ENCODE data around the gene NOP53.
"Not testable (repeated sequence)": the region's sequence is repeated elsewhere in the genome, so short reads cannot be mapped to it uniquely, and the experiment has no call there.

The NOP53 gene

DNA sequence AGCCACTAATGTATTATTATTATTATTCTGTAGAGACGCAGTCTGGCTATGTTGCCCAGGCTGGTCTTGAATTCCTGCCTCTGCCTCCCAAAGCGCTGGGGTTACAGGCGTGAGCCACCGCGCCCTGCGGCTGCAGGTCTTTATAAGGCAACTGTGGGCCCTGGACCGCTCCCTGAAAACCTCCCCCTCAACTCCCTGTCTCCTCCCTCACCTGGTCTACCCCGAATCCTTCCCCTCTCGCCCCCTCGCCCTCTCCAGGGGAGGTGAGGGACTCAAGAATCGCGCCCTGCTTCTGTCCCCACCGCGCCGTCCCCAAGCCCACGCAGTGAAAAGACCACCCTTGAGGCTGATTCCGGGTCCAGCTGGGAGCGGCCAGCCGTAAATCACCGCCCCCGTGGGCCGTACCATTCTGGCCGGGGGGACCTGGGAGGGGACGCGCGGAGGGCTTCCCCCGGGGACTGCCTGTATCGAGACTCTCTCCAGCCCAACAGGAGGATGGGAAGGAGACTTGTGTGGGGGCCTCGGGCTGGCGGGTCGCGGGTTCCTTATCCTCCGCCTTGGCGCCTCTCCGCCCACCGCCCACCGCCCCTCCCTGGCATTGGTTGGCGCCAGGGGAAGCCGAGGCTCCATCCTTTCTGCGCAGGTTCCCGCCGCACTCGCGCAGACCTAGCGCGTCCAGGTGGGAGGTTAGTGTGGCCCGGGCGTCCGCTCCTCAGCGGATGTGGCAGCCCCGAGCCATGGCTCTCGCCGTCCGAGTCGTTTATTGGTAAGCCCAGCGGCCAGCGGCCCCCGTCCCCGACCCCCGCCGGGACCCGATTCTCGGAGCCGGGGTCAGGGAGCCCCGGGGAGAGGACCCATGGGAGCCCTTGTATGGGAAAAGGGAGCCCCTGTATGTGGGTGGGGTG lies 33.0 kb downstream of the NOP53 start, which contains the start of gene SELENOW:
SELENOW (plus strand) TSS at position 655 of the 905 bp plus-strand sequence; CDS start at position 738, 83 bp downstream.
- peak; percentile 92 to 96 (median 94) for DNase-seq

DNA sequence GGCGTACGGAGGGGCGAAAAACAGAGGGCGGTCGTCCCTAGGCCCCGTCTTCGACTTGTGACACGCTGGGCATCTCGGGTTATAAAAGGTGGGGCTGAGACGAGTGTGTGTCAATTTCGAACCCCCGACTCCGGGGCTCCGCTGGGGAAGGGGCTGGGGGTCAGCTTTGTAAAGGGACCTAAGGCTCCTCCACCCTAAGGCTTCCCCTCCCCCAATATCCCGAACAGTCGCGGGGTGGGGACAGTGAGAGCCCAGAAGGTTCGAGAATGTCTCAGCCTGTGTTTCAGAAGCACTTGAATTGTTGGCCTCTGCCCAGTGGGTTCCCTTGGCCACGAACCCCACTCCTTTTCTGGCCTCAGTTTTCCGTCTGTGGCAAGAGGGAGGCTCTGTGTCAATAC lies 33.6 kb downstream of the NOP53 start:
- DNase-seq, result peak in 2 of 3 experiments; percentile 18 to 50

DNA sequence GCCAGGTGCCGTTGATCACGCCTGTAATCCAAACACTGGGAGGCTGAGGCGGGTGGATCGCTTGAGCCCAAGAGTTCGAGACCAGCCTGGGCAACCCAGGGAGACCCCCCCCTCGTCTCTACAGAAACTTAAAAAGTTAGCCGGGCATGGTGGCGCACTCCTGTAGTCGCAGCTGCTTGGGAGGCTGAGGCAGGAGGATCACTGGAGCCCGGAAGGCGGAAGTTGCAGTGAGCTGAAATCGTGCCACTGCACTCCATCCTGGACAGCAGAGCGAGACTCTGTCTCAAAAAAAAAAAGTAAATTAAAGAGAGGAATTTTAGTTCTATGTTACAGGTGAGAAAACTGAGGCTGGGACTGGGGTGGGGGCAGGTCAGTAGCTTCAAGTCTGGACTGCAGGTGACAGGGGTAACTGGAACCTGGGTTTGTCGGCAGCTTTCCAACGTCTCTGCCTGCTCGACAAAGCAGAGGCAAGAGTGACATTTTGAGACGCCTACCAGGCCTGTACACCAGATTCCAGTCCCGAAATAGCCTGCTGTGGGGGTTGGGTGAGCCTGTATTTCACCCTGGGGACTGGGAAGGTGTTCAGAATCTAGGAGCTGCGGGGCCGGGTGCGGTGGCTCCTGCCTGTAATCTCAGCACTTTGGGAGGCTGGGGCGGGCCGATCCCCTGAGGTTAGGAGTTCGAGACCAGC lies 34.3 kb downstream of the NOP53 start:
- no peak for DNase-seq

DNA sequence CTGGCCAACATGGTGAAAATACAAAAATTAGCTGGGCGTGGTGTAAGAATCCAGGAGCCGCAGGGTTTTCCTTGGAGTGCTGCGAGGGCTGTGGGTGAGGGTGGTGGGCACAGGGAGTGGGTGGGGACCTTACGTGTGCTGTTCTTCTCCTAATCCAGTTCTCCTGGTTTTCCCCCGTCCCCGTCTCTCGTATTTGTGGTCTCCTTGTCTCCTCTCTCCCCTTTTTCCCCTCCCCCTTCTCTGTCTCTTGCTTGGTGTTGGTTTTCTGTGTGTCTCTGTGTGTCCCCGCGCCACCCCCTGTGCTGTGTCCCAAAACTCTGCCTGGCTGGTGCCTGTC lies 34.8 kb downstream of the NOP53 start:
- DNase-seq, result no peak

DNA sequence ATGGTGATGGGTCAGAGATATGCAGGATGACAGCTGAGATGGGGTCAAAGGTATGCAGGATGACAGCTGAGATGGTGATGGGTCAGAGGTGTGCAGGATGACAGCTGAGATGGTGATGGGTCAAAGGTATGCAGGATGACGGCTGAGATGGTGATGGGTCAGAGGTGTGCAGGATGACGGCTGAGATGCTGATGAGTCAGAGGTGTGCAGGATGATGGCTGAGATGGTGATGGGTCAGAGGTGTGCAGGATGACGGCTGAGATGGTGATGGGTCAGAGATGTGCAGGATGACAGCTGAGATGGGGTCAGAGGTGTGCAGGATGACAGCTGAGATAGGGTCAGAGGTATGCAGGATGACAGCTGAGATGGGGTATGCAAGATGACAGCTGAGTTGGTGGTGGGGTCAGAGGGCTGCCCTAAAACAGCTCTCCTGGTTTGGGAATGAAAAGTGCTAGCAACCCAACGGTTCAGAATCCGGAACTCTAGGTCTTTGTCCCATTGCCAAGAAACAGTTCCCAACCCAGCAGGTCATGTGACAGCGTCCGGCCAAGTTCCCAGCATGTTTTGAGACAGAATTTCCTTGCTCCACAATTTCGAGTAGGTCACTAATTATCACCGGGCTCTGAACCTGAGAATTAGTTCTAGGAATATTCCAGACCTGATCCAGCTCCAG lies 36.4 kb downstream of the NOP53 start:
- DNase-seq, result no peak

DNA sequence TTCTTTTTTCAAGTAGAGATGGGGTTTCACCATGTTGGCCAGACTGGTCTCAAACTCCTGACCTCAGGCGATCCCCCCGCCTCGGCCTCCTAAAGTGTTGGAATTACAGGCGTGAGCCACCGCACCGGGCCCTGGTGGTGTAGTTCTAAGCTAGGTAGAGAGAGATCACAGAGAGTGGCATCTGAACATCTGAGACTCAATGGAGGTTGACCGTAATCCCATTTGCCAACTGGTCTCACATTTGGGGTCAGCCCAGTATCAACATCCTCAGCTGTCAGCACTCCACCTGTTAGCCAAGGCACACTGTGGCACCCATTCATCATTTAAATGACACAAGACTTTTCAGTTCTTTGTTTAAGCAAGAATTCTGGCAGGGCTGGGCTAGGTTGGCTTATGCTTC lies 41.2 kb downstream of the NOP53 start:
- DNase-seq, result no peak

DNA sequence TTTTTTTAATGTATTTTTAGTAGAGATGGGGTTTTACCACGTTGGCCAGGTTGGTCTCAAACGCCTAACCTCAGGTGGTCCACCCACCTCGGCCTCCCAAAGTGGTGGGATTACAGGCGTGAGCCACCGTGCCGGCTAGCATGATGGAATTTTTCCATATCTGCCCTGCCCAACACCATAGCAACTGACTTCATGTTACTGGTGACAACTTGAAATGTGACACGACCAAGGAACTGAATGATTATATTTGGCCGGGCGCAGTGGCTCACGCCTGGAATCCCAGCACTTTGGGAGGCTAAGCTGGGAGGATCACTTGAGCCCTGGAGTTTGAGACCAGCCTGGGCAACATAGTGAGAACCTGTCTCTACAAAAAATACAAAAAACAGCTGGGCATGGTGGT lies 42.0 kb downstream of the NOP53 start:
- not testable (repeated sequence) for DNase-seq

DNA sequence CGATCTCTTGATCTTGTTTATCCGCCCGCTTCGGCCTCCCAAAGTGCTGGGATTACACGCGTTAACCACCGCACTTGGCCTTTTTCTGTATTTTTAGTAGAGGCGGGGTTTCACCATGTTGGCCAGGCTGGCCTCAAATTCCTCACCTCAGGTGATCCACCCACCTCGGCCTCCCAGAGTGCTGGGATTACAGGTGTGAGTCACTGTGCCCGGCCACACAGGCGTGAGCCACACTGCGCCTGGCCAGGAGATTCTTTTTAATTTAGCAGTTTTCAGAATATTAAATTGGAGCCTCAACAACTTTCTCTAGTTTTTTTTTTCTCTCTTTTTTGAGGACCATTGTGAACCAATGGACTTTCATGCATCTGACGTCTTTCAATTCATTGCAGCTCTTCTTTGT lies 44.5 kb downstream of the NOP53 start:
- not testable (repeated sequence) for DNase-seq

DNA sequence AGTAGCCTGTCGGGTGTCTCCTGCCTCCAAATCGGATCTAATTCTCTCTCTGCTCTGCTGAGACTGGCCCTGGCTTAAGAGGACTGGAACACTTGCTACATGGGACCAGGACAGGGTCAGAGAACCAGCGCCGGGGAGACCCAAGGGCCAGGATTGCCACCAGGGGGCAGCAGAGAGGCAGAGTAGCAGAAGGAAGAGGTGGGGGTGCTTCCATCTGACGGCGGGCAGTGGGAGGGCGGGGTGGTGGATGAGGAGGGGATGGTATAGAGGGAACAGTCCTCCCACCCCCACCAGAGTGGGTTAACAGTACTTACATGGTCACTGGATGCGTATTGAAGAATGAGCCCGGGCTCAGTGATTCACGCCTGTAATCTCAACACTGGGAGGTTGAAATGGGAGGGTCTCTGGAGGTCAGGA lies 45.1 kb downstream of the NOP53 start:
- peak; percentile 35 to 59 (median 56) for DNase-seq

DNA sequence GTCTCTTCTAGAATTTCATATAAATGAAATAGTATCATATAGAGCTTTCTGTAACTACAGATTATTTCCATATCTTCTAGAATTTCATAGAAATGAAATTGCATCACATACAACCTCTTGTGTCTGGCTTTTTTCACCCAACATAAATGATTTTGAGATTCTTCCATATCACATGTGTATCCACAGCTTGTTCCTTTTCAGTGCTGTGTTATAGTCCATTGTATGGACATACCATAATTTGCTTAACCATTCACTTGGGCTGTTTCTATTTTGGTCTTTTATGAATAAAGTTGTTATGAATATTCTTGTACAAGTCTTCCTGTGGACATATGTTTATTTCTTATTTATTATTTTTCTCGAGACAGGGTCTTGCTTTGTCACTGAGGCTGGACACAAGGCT lies 47.3 kb downstream of the NOP53 start:
- DNase-seq, result no peak

DNA sequence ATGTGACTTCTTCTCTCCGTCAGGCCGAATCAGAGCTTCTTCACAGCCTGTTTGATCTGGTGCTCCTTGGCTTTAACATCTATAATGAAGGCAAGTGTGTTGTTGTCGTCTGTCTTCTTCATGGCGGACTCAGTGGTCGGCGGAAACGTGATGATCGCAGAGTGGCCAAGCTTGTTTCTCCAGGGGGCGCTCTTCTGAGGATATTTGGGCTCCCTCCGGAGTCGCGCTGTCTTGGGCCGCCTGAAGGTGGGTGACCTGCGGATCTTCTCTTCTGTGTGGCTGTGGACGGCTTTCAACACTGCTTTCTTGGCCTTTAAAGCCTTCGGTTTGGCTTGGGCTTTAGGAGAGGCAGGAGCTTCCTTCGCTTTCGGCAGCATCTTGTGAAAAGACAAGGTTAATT lies 49.2 kb downstream of the NOP53 start:
- no peak for DNase-seq

DNA sequence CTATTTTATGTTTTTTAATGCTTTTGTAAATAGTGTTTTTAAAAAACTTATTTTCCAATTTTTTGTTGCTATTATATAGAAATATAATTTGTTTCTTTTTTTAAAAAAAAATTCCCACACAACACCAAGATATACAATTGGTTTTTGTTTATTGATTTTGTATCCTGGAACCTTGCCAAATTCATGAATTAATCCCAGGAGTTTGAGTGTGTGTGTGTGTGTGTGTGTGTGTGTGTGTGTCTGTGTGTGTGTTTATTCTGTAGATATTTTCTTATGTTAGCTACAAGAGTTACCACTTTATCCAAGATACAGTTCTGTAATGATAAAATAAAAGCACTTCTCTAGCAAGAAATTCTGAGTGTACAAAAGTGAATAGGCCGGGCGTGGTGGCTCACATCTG lies 51.4 kb downstream of the NOP53 start:
- no peak for DNase-seq

DNA sequence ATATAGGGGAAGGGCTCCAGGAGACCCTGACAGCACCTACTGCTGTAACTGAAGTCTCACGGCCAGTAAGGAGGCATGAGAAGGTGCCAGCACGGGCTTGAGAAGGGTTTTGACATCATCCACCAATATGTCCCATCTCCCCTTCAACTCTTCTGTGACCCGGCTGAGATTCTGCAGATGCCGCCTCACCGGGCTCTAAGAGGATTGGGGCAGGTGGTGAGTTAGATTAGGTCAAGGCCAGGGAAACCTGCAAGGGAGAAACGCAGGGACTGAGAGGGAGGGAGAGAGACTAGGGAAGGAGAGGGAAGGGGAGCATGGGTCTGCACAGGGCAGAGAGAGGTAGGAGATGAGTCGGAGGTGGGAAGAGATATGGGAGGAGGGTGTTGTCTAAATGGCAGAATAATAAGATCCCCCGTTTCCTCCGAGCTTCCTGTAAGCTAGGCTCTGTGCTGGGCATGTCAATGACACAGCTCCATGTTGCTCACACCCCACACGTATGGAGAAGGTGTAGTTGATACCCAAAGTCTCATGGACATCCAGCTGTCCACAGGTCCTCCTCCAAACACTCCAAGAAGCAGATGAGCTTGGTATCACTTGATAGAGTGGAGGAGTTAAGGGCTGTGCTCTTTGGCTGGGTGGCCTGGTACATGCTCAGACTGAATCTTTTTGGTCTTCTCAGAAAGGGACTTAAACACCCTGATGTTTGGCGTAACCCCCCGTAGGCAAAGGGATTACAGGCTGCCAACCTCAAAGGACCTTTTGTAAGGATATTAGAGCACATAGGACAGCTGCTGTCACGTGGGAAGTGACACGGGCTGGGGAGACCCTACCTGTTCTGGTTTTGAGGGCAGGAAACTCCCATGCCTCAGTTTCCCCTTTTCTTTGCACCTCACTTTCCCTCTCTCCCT lies 52.9 kb downstream of the NOP53 start:
- DNase-seq, result no peak

DNA sequence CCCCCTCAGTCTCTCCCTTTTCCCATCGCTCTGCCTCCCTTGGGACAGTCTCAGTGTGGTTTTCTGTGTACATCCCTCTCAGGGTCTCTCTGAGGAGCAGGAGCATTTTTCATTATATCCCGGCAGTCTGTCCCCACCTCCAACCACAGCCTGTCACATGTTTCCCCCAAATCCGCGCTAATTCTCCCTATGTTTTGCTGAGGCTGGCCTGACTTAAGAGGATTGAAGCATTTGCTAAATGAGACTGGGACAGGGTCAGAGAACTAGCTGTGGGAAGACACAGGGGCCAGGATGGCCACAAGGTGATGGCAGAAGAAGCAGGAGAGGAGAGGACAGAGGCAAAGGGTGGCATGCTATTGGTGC lies 53.5 kb downstream of the NOP53 start:
- DNase-seq, result no peak

DNA sequence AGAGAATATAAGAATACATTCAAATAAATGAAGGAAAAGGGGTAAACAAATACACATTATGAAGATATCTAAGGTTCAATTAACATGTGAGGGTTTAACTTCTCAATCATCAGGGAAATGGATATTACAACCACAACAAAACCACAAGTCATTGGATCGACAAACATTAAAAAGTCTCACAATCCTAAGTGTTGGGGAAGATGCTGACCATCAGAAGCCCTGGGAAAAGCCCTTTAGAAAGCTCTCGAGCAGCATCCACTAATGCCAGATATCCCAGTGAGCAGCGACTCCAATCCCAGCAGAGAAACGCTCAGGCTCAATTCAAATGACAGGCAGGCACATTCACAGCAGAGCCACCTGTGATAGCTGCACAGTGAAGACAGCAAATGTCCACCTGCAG lies 55.9 kb downstream of the NOP53 start:
- no peak for DNase-seq

DNA sequence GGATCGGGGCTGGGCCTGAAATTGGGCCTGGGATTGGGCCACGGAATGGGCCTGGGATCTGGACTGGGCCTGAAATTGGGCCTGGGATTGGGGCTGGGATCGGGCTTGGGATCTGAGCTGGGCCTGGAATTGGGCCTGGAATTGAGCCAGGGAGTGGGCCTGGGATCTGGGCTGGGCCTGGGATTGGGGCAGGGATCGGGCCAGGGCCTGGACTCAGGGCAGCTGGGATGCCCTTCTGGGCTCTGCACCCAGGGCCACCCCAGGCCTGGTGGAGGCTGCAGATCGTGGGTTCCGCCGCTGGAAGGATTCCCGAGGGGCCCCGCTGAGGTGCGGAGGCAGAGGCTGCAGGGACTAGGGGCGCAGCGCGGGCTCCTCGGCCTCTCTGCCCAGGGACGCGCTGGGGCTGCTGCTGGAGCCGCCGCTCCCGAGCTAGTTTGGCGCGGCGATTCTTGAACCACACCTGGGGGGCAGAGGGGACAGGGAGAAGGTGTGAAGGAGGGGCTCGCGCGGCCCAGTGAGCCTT lies 57.2 kb downstream of the NOP53 start:
- no peak for DNase-seq

DNA sequence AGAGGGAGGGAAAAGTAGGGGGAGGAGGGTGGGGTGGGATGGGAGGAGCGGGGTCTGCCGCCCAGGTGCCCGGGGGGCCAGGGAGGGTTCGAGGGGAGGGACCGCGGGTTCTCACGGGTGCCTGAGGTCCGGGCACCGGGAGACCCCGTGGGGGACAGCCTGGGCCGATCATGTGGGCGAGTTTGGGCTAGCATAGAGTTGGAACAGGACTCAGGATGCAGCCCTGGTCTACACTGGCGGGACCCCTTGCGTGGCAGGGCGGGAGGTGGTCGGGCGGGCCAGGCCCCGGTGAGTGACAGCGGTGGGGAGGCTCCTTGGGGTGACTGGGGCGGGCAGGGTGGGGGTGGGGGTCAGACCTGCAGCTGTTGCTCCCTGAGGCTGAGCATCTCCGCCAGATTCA lies 57.8 kb downstream of the NOP53 start:
- DNase-seq, result not testable (repeated sequence)

DNA sequence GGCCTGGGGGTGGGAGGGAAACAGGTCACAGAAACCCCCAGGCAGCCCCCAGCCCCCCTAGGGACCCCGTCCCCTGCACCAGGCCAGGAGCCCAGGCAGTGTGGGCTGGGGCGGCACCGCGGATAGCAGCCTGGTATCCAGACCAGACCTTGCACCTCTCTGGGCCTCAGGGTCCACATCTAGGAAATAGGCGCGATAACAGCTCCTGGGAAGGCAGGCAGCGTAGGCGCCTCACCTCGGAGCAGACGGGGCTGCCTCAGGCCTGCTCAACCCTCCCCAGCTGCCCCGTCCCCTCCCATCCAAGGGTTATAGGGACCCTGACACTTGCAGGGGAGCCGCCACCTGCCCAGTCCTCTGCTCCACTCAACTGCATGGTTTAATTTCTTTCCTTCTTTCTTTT lies 58.3 kb downstream of the NOP53 start:
- DNase-seq, result not testable (repeated sequence)

DNA sequence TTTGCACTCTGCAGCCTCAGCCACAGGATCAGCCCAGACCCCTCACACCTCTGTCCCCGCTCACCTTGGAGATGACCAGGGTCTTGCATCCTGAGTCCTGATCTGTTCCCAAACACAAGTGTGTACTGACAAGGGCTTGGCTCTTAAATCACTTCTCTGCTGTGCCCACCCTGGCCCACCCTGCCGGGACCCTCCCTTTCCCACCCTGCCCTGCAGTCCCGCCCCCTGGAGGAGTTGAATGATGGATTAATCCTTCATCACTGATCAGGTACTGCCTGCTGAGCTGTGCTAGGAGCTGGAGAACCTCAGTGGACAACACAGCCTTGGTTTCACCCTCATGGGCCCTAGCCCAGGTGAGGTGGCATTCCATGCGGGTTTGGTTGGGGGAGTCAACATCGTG lies 59.1 kb downstream of the NOP53 start, which contains the start of gene TPRX1:
TPRX1 (minus strand) TSS at position 101 of the 400 bp plus-strand sequence; CDS start at position 89, 12 bp downstream.
- not testable (repeated sequence) for DNase-seq

DNA sequence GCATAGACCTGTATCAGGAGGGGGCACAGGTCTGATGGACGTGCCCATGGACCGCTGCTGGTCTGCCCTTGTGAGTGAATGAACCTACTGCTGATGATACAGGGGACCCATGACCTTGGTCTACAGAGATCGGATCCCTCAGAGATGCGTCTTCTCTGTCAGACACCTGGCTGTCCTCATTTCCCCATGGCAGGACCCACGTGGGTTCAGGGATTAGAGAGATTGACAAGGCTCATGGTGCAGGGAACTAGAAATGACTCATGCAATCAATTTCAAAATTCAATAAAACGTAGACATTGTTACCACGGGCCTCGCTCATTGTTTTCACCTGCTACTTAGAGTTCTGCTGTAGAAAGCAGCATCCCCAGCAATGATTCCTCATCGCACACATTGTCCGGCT lies 60.0 kb downstream of the NOP53 start:
- no peak for DNase-seq

DNA sequence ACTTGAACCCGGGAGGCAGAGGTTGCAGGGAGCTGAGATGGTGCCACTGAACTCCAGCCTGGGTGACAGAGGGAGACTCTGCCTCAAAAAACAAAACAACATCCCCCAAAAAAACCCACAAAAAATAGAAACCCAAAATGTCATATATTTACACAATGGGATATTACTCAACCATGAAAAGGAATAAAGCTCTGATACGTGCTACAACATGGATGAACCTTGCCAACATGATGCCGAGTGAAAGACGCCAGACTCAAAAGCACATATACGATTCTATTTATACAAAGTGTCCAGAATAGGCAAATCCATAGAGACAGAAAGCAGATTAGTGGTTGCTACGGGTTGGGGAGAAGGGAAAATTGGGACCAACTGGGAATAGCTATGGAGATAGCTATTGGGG lies 61.1 kb downstream of the NOP53 start:
- DNase-seq, result no peak
